ENCODE measurements around the gene CLASP2.

Gene CLASP2

GRCh38 chr3:33496449-33496848 is 221.6 kb downstream of the CLASP2 start:
- TF ChIP-seq CTCF (IDR thresholded peaks at IDR 0.05; ENCODE audit: borderline replicate concordance, insufficient read depth, low read depth, low read length), result no peak
- no peak overlapping the region for H3K4me3 ChIP-seq (ENCODE audit: low read depth, low read length)

GRCh38 chr3:33491721-33492120 is 226.3 kb downstream of the CLASP2 start:
- no peak overlapping the region for H3K4me3 ChIP-seq (ENCODE audit: low read depth, low read length)

GRCh38 chr3:33490641-33491241 is 227.3 kb downstream of the CLASP2 start:
- no peak for TF ChIP-seq CTCF (IDR thresholded peaks at IDR 0.05; ENCODE audit: borderline replicate concordance, insufficient read depth, low read depth, low read length)
- H3K4me3 ChIP-seq (ENCODE audit: low read depth, low read length), result no peak overlapping the region

More at GRCh38 chr3:33491721-33492120, 226.3 kb downstream of the CLASP2 start:
- TF ChIP-seq CTCF (IDR thresholded peaks at IDR 0.05; ENCODE audit: borderline replicate concordance, insufficient read depth, low read depth, low read length), result no peak

GRCh38 chr3:33488683-33489082 is 229.4 kb downstream of the CLASP2 start:
- no peak overlapping the region for H3K4me3 ChIP-seq (ENCODE audit: low read depth, low read length)
- no peak for TF ChIP-seq CTCF (IDR thresholded peaks at IDR 0.05; ENCODE audit: borderline replicate concordance, insufficient read depth, low read depth, low read length)

- no peak for TF ChIP-seq CTCF (IDR thresholded peaks at IDR 0.05; ENCODE audit: borderline replicate concordance, insufficient read depth, low read depth, low read length)
- H3K4me3 ChIP-seq (ENCODE audit: low read depth, low read length), result no peak overlapping the region
Measured at GRCh38 chr3:33488246-33488645, 229.8 kb downstream of the CLASP2 start.

GRCh38 chr3:33482111-33482521 is 235.9 kb downstream of the CLASP2 start:
- TF ChIP-seq CTCF (IDR thresholded peaks at IDR 0.05; ENCODE audit: borderline replicate concordance, insufficient read depth, low read depth, low read length), result no peak
- H3K4me3 ChIP-seq (ENCODE audit: low read depth, low read length), result no peak overlapping the region

- TF ChIP-seq CTCF (IDR thresholded peaks at IDR 0.05; ENCODE audit: borderline replicate concordance, insufficient read depth, low read depth, low read length), result no peak
- H3K4me3 ChIP-seq (ENCODE audit: low read depth, low read length), result no peak overlapping the region
Measured at GRCh38 chr3:33474896-33475295, 243.2 kb downstream of the CLASP2 start.

Data from GM12875 (cell line).